ENCODE data around the gene CNDP1.

CNDP1 gene

GRCh38 chr18:74571895-74572680 lies 37.8 kb downstream of the CNDP1 start:
- no peaks in the 10 kb centered on the region for H3K9me3 ChIP-seq (ENCODE audit: control insufficient read depth, low read length)
- no peak overlapping the region for H3K4me3 ChIP-seq (ENCODE audit: insufficient read depth, low read depth, low read length, poor library complexity, severe bottlenecking)
- no peaks in the 10 kb centered on the region for H3K36me3 ChIP-seq (ENCODE audit: control insufficient read depth, insufficient read depth, low read length)
- H3K27me3 ChIP-seq (replicated peaks; ENCODE audit: control insufficient read depth, insufficient read depth, low read length, poor library complexity, severe bottlenecking) = peaks cover 4% of the 10 kb centered on the region
- no peak overlapping the region for H3K27ac ChIP-seq (ENCODE audit: insufficient read depth, low read length, poor library complexity, severe bottlenecking)
- DNase-seq = no peak
- H3K4me1 ChIP-seq (ENCODE audit: control insufficient read depth, insufficient read depth, low read length, poor library complexity, severe bottlenecking) = no peaks in the 10 kb centered on the region

GRCh38 chr18:74573053-74573452 lies 38.8 kb downstream of the CNDP1 start:
- peaks cover 1% of the 10 kb centered on the region for H3K27me3 ChIP-seq (replicated peaks; ENCODE audit: control insufficient read depth, insufficient read depth, low read length, poor library complexity, severe bottlenecking)
- H3K4me1 ChIP-seq (ENCODE audit: control insufficient read depth, insufficient read depth, low read length, poor library complexity, severe bottlenecking) = no peaks in the 10 kb centered on the region
- H3K27ac ChIP-seq (ENCODE audit: insufficient read depth, low read length, poor library complexity, severe bottlenecking) = no peak overlapping the region
- H3K36me3 ChIP-seq (ENCODE audit: control insufficient read depth, insufficient read depth, low read length) = no peaks in the 10 kb centered on the region
- H3K4me3 ChIP-seq (ENCODE audit: insufficient read depth, low read depth, low read length, poor library complexity, severe bottlenecking) = no peak overlapping the region
- H3K9me3 ChIP-seq (ENCODE audit: control insufficient read depth, low read length) = no peaks in the 10 kb centered on the region
- DNase-seq = no peak

- no peaks in the 10 kb centered on the region for H3K4me1 ChIP-seq (ENCODE audit: control insufficient read depth, insufficient read depth, low read length, poor library complexity, severe bottlenecking)
- H3K27me3 ChIP-seq (replicated peaks; ENCODE audit: control insufficient read depth, insufficient read depth, low read length, poor library complexity, severe bottlenecking) = no peaks in the 10 kb centered on the region
- DNase-seq = no peak
- no peaks in the 10 kb centered on the region for H3K9me3 ChIP-seq (ENCODE audit: control insufficient read depth, low read length)
- H3K4me3 ChIP-seq (ENCODE audit: insufficient read depth, low read depth, low read length, poor library complexity, severe bottlenecking) = no peak overlapping the region
- no peaks in the 10 kb centered on the region for H3K36me3 ChIP-seq (ENCODE audit: control insufficient read depth, insufficient read depth, low read length)
- H3K27ac ChIP-seq (ENCODE audit: insufficient read depth, low read length, poor library complexity, severe bottlenecking) = no peak overlapping the region
Measured at GRCh38 chr18:74574916-74575315, 40.6 kb downstream of the CNDP1 start.

GRCh38 chr18:74577019-74577418 lies 42.7 kb downstream of the CNDP1 start:
- Histone ChIP-seq H3K4me3 (ENCODE audit: insufficient read depth, low read depth, low read length, poor library complexity, severe bottlenecking) (no peak overlapping the region), H3K9me3 (ENCODE audit: control insufficient read depth, low read length) (no peaks in the 10 kb centered on the region), H3K27me3 (replicated peaks; ENCODE audit: control insufficient read depth, insufficient read depth, low read length, poor library complexity, severe bottlenecking) (no peaks in the 10 kb centered on the region), H3K27ac (ENCODE audit: insufficient read depth, low read length, poor library complexity, severe bottlenecking) (no peak overlapping the region), H3K36me3 (ENCODE audit: control insufficient read depth, insufficient read depth, low read length) (no peaks in the 10 kb centered on the region), H3K4me1 (ENCODE audit: control insufficient read depth, insufficient read depth, low read length, poor library complexity, severe bottlenecking) (no peaks in the 10 kb centered on the region)
- no peak for DNase-seq

GRCh38 chr18:74579496-74580065 lies 45.3 kb downstream of the CNDP1 start:
- H3K4me3 ChIP-seq (ENCODE audit: insufficient read depth, low read depth, low read length, poor library complexity, severe bottlenecking) = no peak overlapping the region
- DNase-seq = no peak
- no peaks in the 10 kb centered on the region for H3K4me1 ChIP-seq (ENCODE audit: control insufficient read depth, insufficient read depth, low read length, poor library complexity, severe bottlenecking)

GRCh38 chr18:74582642-74583041 lies 48.3 kb downstream of the CNDP1 start:
- no peak for DNase-seq

More at GRCh38 chr18:74579496-74580065, 45.3 kb downstream of the CNDP1 start:
- Histone ChIP-seq H3K27me3 (replicated peaks; ENCODE audit: control insufficient read depth, insufficient read depth, low read length, poor library complexity, severe bottlenecking) (no peaks in the 10 kb centered on the region), H3K27ac (ENCODE audit: insufficient read depth, low read length, poor library complexity, severe bottlenecking) (no peak overlapping the region), H3K9me3 (ENCODE audit: control insufficient read depth, low read length) (no peaks in the 10 kb centered on the region), H3K36me3 (ENCODE audit: control insufficient read depth, insufficient read depth, low read length) (no peaks in the 10 kb centered on the region)

GRCh38 chr18:74587441-74587840 lies 53.1 kb downstream of the CNDP1 start:
- Histone ChIP-seq H3K4me1 (ENCODE audit: control insufficient read depth, insufficient read depth, low read length, poor library complexity, severe bottlenecking) (no peaks in the 10 kb centered on the region), H3K27ac (ENCODE audit: insufficient read depth, low read length, poor library complexity, severe bottlenecking) (no peak overlapping the region), H3K36me3 (ENCODE audit: control insufficient read depth, insufficient read depth, low read length) (peaks cover under 1% of the 10 kb centered on the region), H3K9me3 (ENCODE audit: control insufficient read depth, low read length) (no peaks in the 10 kb centered on the region), H3K27me3 (replicated peaks; ENCODE audit: control insufficient read depth, insufficient read depth, low read length, poor library complexity, severe bottlenecking) (no peaks in the 10 kb centered on the region), H3K4me3 (ENCODE audit: insufficient read depth, low read depth, low read length, poor library complexity, severe bottlenecking) (no peak overlapping the region)
- no peak for DNase-seq

More at GRCh38 chr18:74582642-74583041, 48.3 kb downstream of the CNDP1 start:
- H3K36me3 ChIP-seq (ENCODE audit: control insufficient read depth, insufficient read depth, low read length) = no peaks in the 10 kb centered on the region
- H3K27me3 ChIP-seq (replicated peaks; ENCODE audit: control insufficient read depth, insufficient read depth, low read length, poor library complexity, severe bottlenecking) = no peaks in the 10 kb centered on the region
- H3K27ac ChIP-seq (ENCODE audit: insufficient read depth, low read length, poor library complexity, severe bottlenecking) = no peak overlapping the region
- H3K4me1 ChIP-seq (ENCODE audit: control insufficient read depth, insufficient read depth, low read length, poor library complexity, severe bottlenecking) = no peaks in the 10 kb centered on the region
- H3K4me3 ChIP-seq (ENCODE audit: insufficient read depth, low read depth, low read length, poor library complexity, severe bottlenecking) = no peak overlapping the region
- H3K9me3 ChIP-seq (ENCODE audit: control insufficient read depth, low read length) = no peaks in the 10 kb centered on the region

- Histone ChIP-seq H3K9me3 (ENCODE audit: control insufficient read depth, low read length) (no peaks in the 10 kb centered on the region), H3K4me3 (ENCODE audit: insufficient read depth, low read depth, low read length, poor library complexity, severe bottlenecking) (no peak overlapping the region), H3K4me1 (ENCODE audit: control insufficient read depth, insufficient read depth, low read length, poor library complexity, severe bottlenecking) (no peaks in the 10 kb centered on the region), H3K27ac (ENCODE audit: insufficient read depth, low read length, poor library complexity, severe bottlenecking) (no peak overlapping the region), H3K36me3 (ENCODE audit: control insufficient read depth, insufficient read depth, low read length) (peaks cover 13% of the 10 kb centered on the region), H3K27me3 (replicated peaks; ENCODE audit: control insufficient read depth, insufficient read depth, low read length, poor library complexity, severe bottlenecking) (no peaks in the 10 kb centered on the region)
- no peak for DNase-seq
Measured at GRCh38 chr18:74589021-74589420, 54.7 kb downstream of the CNDP1 start.

GRCh38 chr18:74589811-74590210 lies 55.5 kb downstream of the CNDP1 start:
- peaks cover 17% of the 10 kb centered on the region for H3K36me3 ChIP-seq (ENCODE audit: control insufficient read depth, insufficient read depth, low read length)
- H3K27me3 ChIP-seq (replicated peaks; ENCODE audit: control insufficient read depth, insufficient read depth, low read length, poor library complexity, severe bottlenecking) = no peaks in the 10 kb centered on the region
- no peak for DNase-seq
- H3K4me3 ChIP-seq (ENCODE audit: insufficient read depth, low read depth, low read length, poor library complexity, severe bottlenecking) = no peak overlapping the region
- H3K9me3 ChIP-seq (ENCODE audit: control insufficient read depth, low read length) = no peaks in the 10 kb centered on the region
- no peak overlapping the region for H3K27ac ChIP-seq (ENCODE audit: insufficient read depth, low read length, poor library complexity, severe bottlenecking)
- H3K4me1 ChIP-seq (ENCODE audit: control insufficient read depth, insufficient read depth, low read length, poor library complexity, severe bottlenecking) = no peaks in the 10 kb centered on the region

- H3K27ac ChIP-seq (ENCODE audit: insufficient read depth, low read length, poor library complexity, severe bottlenecking) = no peak overlapping the region
- peaks cover 20% of the 10 kb centered on the region for H3K36me3 ChIP-seq (ENCODE audit: control insufficient read depth, insufficient read depth, low read length)
- no peaks in the 10 kb centered on the region for H3K27me3 ChIP-seq (replicated peaks; ENCODE audit: control insufficient read depth, insufficient read depth, low read length, poor library complexity, severe bottlenecking)
- no peak for DNase-seq
- H3K4me3 ChIP-seq (ENCODE audit: insufficient read depth, low read depth, low read length, poor library complexity, severe bottlenecking) = no peak overlapping the region
- peaks cover 4% of the 10 kb centered on the region for H3K4me1 ChIP-seq (ENCODE audit: control insufficient read depth, insufficient read depth, low read length, poor library complexity, severe bottlenecking)
- H3K9me3 ChIP-seq (ENCODE audit: control insufficient read depth, low read length) = no peaks in the 10 kb centered on the region
Measured at GRCh38 chr18:74590671-74591070, 56.4 kb downstream of the CNDP1 start.
